ENCODE results near the gene GTF3A. TPM values are rescaled to one million over a fixed set of nuclear protein-coding genes. Genes with fewer than 3 reads are reported as not detected.
A peak's percentile ranks its signal among the peaks of the same experiment; 100 is the strongest.

GTF3A gene
- total and polyA plus RNA-seq, 9 of the 15 experiments (the other 6 are each of a cell fraction or from before 2014, with no cell fraction given): 47.5 to 303 (median 174) TPM

- CTCF ChIA-PET (ENCODE audit: low intra/inter-chr PET ratio): no interaction called here
- Histone ChIP-seq H3K9me1 (ENCODE audit: control insufficient read depth, insufficient read depth, low read length) (no peaks in the 10 kb centered on the region), H3K9ac (ENCODE audit: insufficient read depth in 1 of 2, low read depth in 2 of 2, low read length in 2 of 2) (no peak overlapping the region), H4K20me1 (replicated peaks; ENCODE audit: control insufficient read depth, insufficient read depth, low read length) (no peaks in the 10 kb centered on the region), H3K4me2 (ENCODE audit: insufficient read depth, low read length) (no peak overlapping the region), H3K36me3 (ENCODE audit: control insufficient read depth, insufficient read depth, low read length) (no peaks in the 10 kb centered on the region), H2AFZ (ENCODE audit: low read depth, low read length) (no peak overlapping the region), H3K27ac (ENCODE audit: extremely low read depth, low read depth, low read length) (no peak overlapping the region), H3K27me3 (ENCODE audit: control insufficient read depth in 2 of 2, insufficient read depth in 2 of 2, low read length in 2 of 2) (peaks cover 9 to 13% of the 10 kb centered on the region in 2 experiments; a peak in 3 of 5 replicates), H3K4me1 (replicated peaks in 1 of 2; ENCODE audit: control insufficient read depth in 2 of 2, insufficient read depth in 2 of 2, low read length in 2 of 2) (no peaks in the 10 kb centered on the region), H3K9me3 (replicated peaks; ENCODE audit: control insufficient read depth, insufficient read depth, low read depth, low read length) (no peaks in the 10 kb centered on the region), H3K4me3 (no peak overlapping the region), H3K79me2 (ENCODE audit: control insufficient read depth, insufficient read depth, low read length) (no peaks in the 10 kb centered on the region)
- TF ChIP-seq HINFP (tag; conservative IDR thresholded peaks at IDR 0.05; ENCODE audit: low read depth): no peak
- no peak for TF ChIP-seq CHCHD3 (CRISPR knock-in tag; IDR thresholded peaks at IDR 0.05)
- TF ChIP-seq ZFX (CRISPR knock-in tag; IDR thresholded peaks at IDR 0.05): no peak
- BruUV-seq (replicated peaks): no TSS peak
- POLR2A ChIA-PET: no interaction called here
- 0% methylated on average over 7 of the region's 7 CpGs for WGBS (ENCODE audit: insufficient coverage, low coverage, missing lambda C conversion rate)
- no peak for DNase-seq (ENCODE audit: extremely low read depth in 1 of 4, low spot score in 3 of 4)
- intact Hi-C loops (cut with micrococcal nuclease): no loop called here
- FAIRE-seq: no peak
- in situ Hi-C loops (cut with MboI): no loop called here
- ATAC-seq: no peak
Observed at GRCh38 chr13:27389891-27390290, 34.5 kb upstream of the GTF3A start.

GRCh38 chr13:27391471-27391870, 32.9 kb upstream of the GTF3A start:
- no peaks in the 10 kb centered on the region for H3K36me3 ChIP-seq (ENCODE audit: control insufficient read depth, insufficient read depth, low read length)
- no peak overlapping the region for H3K9ac ChIP-seq (ENCODE audit: insufficient read depth in 1 of 2, low read depth in 2 of 2, low read length in 2 of 2)
- ATAC-seq (no peak), DNase-seq (ENCODE audit: extremely low read depth in 1 of 4, low spot score in 3 of 4) (no peak), FAIRE-seq (no peak)
- no peak overlapping the region for H3K4me3 ChIP-seq
- CTCF ChIA-PET (ENCODE audit: low intra/inter-chr PET ratio): no interaction called here
- in situ Hi-C loops (cut with MboI): no loop called here
- H4K20me1 ChIP-seq (replicated peaks; ENCODE audit: control insufficient read depth, insufficient read depth, low read length): no peaks in the 10 kb centered on the region
- no peaks in the 10 kb centered on the region for H3K9me1 ChIP-seq (ENCODE audit: control insufficient read depth, insufficient read depth, low read length)
- H2AFZ ChIP-seq (ENCODE audit: low read depth, low read length): no peak overlapping the region
- H3K9me3 ChIP-seq (replicated peaks; ENCODE audit: control insufficient read depth, insufficient read depth, low read depth, low read length): no peaks in the 10 kb centered on the region
- H3K27ac ChIP-seq (ENCODE audit: extremely low read depth, low read depth, low read length): no peak overlapping the region
- intact Hi-C loops (cut with micrococcal nuclease): no loop called here
- H3K4me1 ChIP-seq (replicated peaks in 1 of 2; ENCODE audit: control insufficient read depth in 2 of 2, insufficient read depth in 2 of 2, low read length in 2 of 2): no peaks in the 10 kb centered on the region
- H3K79me2 ChIP-seq (ENCODE audit: control insufficient read depth, insufficient read depth, low read length): no peaks in the 10 kb centered on the region
- H3K4me2 ChIP-seq (ENCODE audit: insufficient read depth, low read length): no peak overlapping the region
- peaks cover 4 to 16% of the 10 kb centered on the region in 2 experiments; a peak in 4 of 5 replicates for H3K27me3 ChIP-seq (ENCODE audit: control insufficient read depth in 2 of 2, insufficient read depth in 2 of 2, low read length in 2 of 2)
- no TSS peak for BruUV-seq (replicated peaks)
- 0% methylated on average over 2 of the region's 2 CpGs for WGBS (ENCODE audit: insufficient coverage, low coverage, missing lambda C conversion rate)
- TF ChIP-seq NRF1 (conservative IDR thresholded peaks at IDR 0.05 in 1 of 2, IDR thresholded peaks at IDR 0.05 in 1 of 2): peak; percentile 17 to 34; a peak in 1 of 4 replicates
- TF ChIP-seq ZNF316 (IDR thresholded peaks at IDR 0.05): peak; percentile 28; the same call in 1 of the 2 replicates
- TF ChIP-seq MAFG (tag; conservative IDR thresholded peaks at IDR 0.05): 0 out of 2 replicates have a peak, but pooled peaks have one; percentile 8
- no peak for TF ChIP-seq ERF (CRISPR knock-in tag; IDR thresholded peaks at IDR 0.05)
- POLR2A ChIA-PET: interaction anchor here (0.7 kb wide), 1 partner anchor 19 kb away, joined by 3 read pairs; no protein-coding TSS in a partner anchor

Data from K562 (cell line).